D721Med (cell line): Measurements from ENCODE around the gene BLTP2.

Experiments used
- DNase-seq: peaks from one replicate; pipeline ENCODE4 v3.0.0; 2011; ENCODE audit warnings: low spot score; ENCODE audit not compliant: insufficient read length
- FAIRE-seq: peaks from 2 replicates; lab custom pipeline; 2011; peaks lifted over from hg19 to GRCh38; lab: Jason Lieb, UNC
- CTCF ChIP-seq: IDR thresholded peaks from 2 replicates; pipeline ENCODE4 v1.5.1; 2012; ENCODE audit warnings: mild to moderate bottlenecking, control low read depth; ENCODE audit not compliant: insufficient read depth; ENCODE audit errors: missing control alignments

Gene BLTP2

GRCh38 chr17:28646039-28646754, 1.2 kb upstream of the BLTP2 start:
- DNase-seq: no peak
- FAIRE-seq: no peak
- no peak for TF ChIP-seq CTCF

GRCh38 chr17:28645576-28645939, 600 bp upstream of the BLTP2 start:
- FAIRE-seq: no peak
- TF ChIP-seq CTCF: no peak
- DNase-seq: no peak

- TF ChIP-seq CTCF: peak; percentile 22
- DNase-seq: peak; percentile 40
- no peak for FAIRE-seq
Measured at GRCh38 chr17:28643983-28644786, 773 bp downstream of the BLTP2 start.

- DNase-seq: no peak
- FAIRE-seq: no peak
- no peak for TF ChIP-seq CTCF
Measured at GRCh38 chr17:28641579-28641978, 3.4 kb downstream of the BLTP2 start.

- DNase-seq (no peak), FAIRE-seq (no peak)
- TF ChIP-seq CTCF: no peak
Measured at GRCh38 chr17:28635506-28635905, 9.5 kb downstream of the BLTP2 start.

- no peak for DNase-seq
- FAIRE-seq: no peak
- no peak for TF ChIP-seq CTCF
Measured at GRCh38 chr17:28634206-28634865, 10.6 kb downstream of the BLTP2 start.
